Osteoblast (primary cell): ENCODE measurements around the gene LRRC8D. TPM values are rescaled to one million over a fixed set of nuclear protein-coding genes. Genes with fewer than 3 reads are reported as not detected.
"Not testable (repeated sequence)": the region's sequence is repeated elsewhere in the genome, so short reads cannot be mapped to it uniquely, and the experiment has no call there.

Source experiments
- DNase-seq: peaks from one replicate; pipeline ENCODE4 v3.0.0; 2011; ENCODE audit warnings: low spot score, mixed read lengths; ENCODE audit not compliant: insufficient read length; ENCODE audit errors: missing footprints
- H2AFZ ChIP-seq: 2 replicates; pipeline ENCODE4 v1.6.0; 2011; ENCODE audit warnings: mild to moderate bottlenecking, low read length
- H3K27ac ChIP-seq: 2 replicates; pipeline ENCODE4 v1.5.1; 2011; ENCODE audit warnings: mild to moderate bottlenecking, low read depth, low read length, moderate library complexity
- H3K27me3 ChIP-seq: 2 replicates; pipeline ENCODE4 v1.6.0; 2012; ENCODE audit warnings: mild to moderate bottlenecking, control low read depth, inconsistent platforms, low read length, moderate library complexity; ENCODE audit not compliant: insufficient read depth
- H3K36me3 ChIP-seq: 2 replicates; pipeline ENCODE4 v1.5.1; 2011; ENCODE audit warnings: mild to moderate bottlenecking, low read length, control low read depth, moderate library complexity; ENCODE audit not compliant: insufficient read depth
- H3K4me1 ChIP-seq: 2 replicates; pipeline ENCODE4 v1.5.1; 2011; ENCODE audit warnings: mild to moderate bottlenecking, low read length, control low read depth, moderate library complexity; ENCODE audit not compliant: insufficient read depth
- H3K4me2 ChIP-seq: 2 replicates; pipeline ENCODE4 v1.6.0; 2011; ENCODE audit warnings: mild to moderate bottlenecking, low read length; ENCODE audit not compliant: insufficient read depth
- H3K4me3 ChIP-seq: fragments of 200-600 bp; sonication (generic); 3 replicates; pipeline ENCODE4 v1.5.1; 2012; ENCODE audit warnings: mild to moderate bottlenecking, low read length, inconsistent platforms; ENCODE audit not compliant: insufficient read depth
- H3K79me2 ChIP-seq: 2 replicates; pipeline ENCODE4 v1.6.0; 2012; ENCODE audit warnings: mild to moderate bottlenecking, low read length, control low read depth, inconsistent platforms; ENCODE audit not compliant: insufficient read depth
- H3K9me3 ChIP-seq: 2 replicates; pipeline ENCODE4 v1.5.1; 2011; ENCODE audit warnings: low read depth, low read length, control low read depth
- H4K20me1 ChIP-seq: 2 replicates; pipeline ENCODE4 v1.6.0; 2012; ENCODE audit warnings: mild to moderate bottlenecking, low read length, control low read depth; ENCODE audit not compliant: insufficient read depth
- CTCF ChIP-seq: IDR thresholded peaks from 2 replicates; pipeline ENCODE4 v1.5.1; 2011; ENCODE audit warnings: mild to moderate bottlenecking, low read depth, low read length, moderate library complexity; ENCODE audit errors: extremely low read depth
- total RNA-seq: library from RNA; depleted of rRNA; stranded (reverse); fragments of >200 nt; gene quantifications from 2 replicates; pipeline ENCODE4 v1.2.3, GENCODE V29; 2012

The LRRC8D gene
- total RNA-seq, 1 donor: 30.4 TPM

GRCh38 chr1:89790592-89790991 is 30.2 kb upstream of the LRRC8D start:
- Histone ChIP-seq H3K4me2 (no peak overlapping the region), H3K9me3 (no peaks in the 10 kb centered on the region), H4K20me1 (no peaks in the 10 kb centered on the region), H3K27ac (no peak overlapping the region), H3K79me2 (no peaks in the 10 kb centered on the region), H3K27me3 (no peaks in the 10 kb centered on the region), H3K36me3 (no peaks in the 10 kb centered on the region), H3K4me1 (no peaks in the 10 kb centered on the region), H3K4me3 (no peak overlapping the region), H2AFZ (no peak overlapping the region)
- no peak for DNase-seq
- TF ChIP-seq CTCF: no peak

GRCh38 chr1:89791064-89791726 is 29.6 kb upstream of the LRRC8D start:
- Histone ChIP-seq H4K20me1 (no peaks in the 10 kb centered on the region), H3K9me3 (no peaks in the 10 kb centered on the region), H3K36me3 (no peaks in the 10 kb centered on the region), H3K4me3 (no peak overlapping the region), H3K27me3 (no peaks in the 10 kb centered on the region), H3K4me2 (no peak overlapping the region), H2AFZ (no peak overlapping the region), H3K27ac (no peak overlapping the region), H3K4me1 (no peaks in the 10 kb centered on the region), H3K79me2 (no peaks in the 10 kb centered on the region)
- no peak for TF ChIP-seq CTCF
- DNase-seq: no peak

- no peak overlapping the region for H3K27ac ChIP-seq
- no peak for TF ChIP-seq CTCF
- H3K9me3 ChIP-seq: no peaks in the 10 kb centered on the region
- H3K27me3 ChIP-seq: no peaks in the 10 kb centered on the region
- peak; percentile 57 for DNase-seq
- peak overlapping the region; percentile 33 for H3K4me2 ChIP-seq
- no peak overlapping the region for H3K4me3 ChIP-seq
- no peaks in the 10 kb centered on the region for H3K79me2 ChIP-seq
- H2AFZ ChIP-seq: peak overlapping the region; percentile 62
- H4K20me1 ChIP-seq: no peaks in the 10 kb centered on the region
- H3K36me3 ChIP-seq: no peaks in the 10 kb centered on the region
- peaks cover 1% of the 10 kb centered on the region for H3K4me1 ChIP-seq
Measured at GRCh38 chr1:89794406-89794805, 26.4 kb upstream of the LRRC8D start.

- H3K79me2 ChIP-seq, H4K20me1 ChIP-seq, H3K36me3 ChIP-seq, H2AFZ ChIP-seq, H3K27ac ChIP-seq, H3K4me3 ChIP-seq, H3K4me1 ChIP-seq, H3K9me3 ChIP-seq, H3K4me2 ChIP-seq, H3K27me3 ChIP-seq, DNase-seq: not testable (repeated sequence)
Measured at GRCh38 chr1:89795571-89795970, 25.3 kb upstream of the LRRC8D start.

GRCh38 chr1:89797876-89798275 is 23.0 kb upstream of the LRRC8D start:
- H2AFZ ChIP-seq, DNase-seq, H3K27me3 ChIP-seq, H3K9me3 ChIP-seq, H4K20me1 ChIP-seq, H3K36me3 ChIP-seq, H3K4me2 ChIP-seq, H3K4me1 ChIP-seq, H3K4me3 ChIP-seq, H3K27ac ChIP-seq, H3K79me2 ChIP-seq: not testable (repeated sequence)
